ENCODE measurements around the gene FZD10. TPM values are rescaled to one million over a fixed set of nuclear protein-coding genes. Genes with fewer than 3 reads are reported as not detected.

The FZD10 gene
- polyA plus RNA-seq, 3 donors, result not detected

GRCh38 chr12:130154276-130155070, 7.8 kb upstream of the FZD10 start:
- Histone ChIP-seq H3K27me3 (ENCODE audit: control insufficient read depth in 2 of 2, insufficient read depth in 2 of 2, low read length in 2 of 2) (peaks cover 15 to 25% of the 10 kb centered on the region in 2 donors), H3K9ac (ENCODE audit: insufficient read depth, low read length, poor library complexity, severe bottlenecking) (no peak overlapping the region), H3K4me3 (replicated peaks in 1 of 3; ENCODE audit: low read depth in 2 of 3, low read length in 3 of 3) (no peak overlapping the region), H3K27ac (ENCODE audit: low read depth in 1 of 2, low read length in 2 of 2) (no peak overlapping the region), H2AFZ (ENCODE audit: insufficient read depth, low read depth, low read length, poor library complexity, severe bottlenecking) (no peak overlapping the region), H3K36me3 (replicated peaks in 1 of 2; ENCODE audit: control insufficient read depth in 1 of 2, insufficient read depth in 2 of 2, low read length in 2 of 2) (no peaks in the 10 kb centered on the region), H3K79me2 (ENCODE audit: insufficient read depth, low read length) (no peaks in the 10 kb centered on the region), H4K20me1 (ENCODE audit: insufficient read depth, low read length) (no peaks in the 10 kb centered on the region), H3K9me3 (replicated peaks in 1 of 2; ENCODE audit: control insufficient read depth in 1 of 2, insufficient read depth in 1 of 2, low read length in 2 of 2) (peaks cover 0 to 2% of the 10 kb centered on the region in 2 donors), H3K4me2 (replicated peaks; ENCODE audit: extremely low read depth, low read length, poor library complexity, severe bottlenecking) (no peak overlapping the region), H3K4me1 (ENCODE audit: control insufficient read depth in 1 of 2, insufficient read depth in 2 of 2, low read length in 2 of 2) (no peaks in the 10 kb centered on the region)
- no peak overlapping the region for H3K4me3 Mint-ChIP-seq
- peaks cover 4 to 11% (median 9%) of the 10 kb centered on the region in 3 donors for H3K27me3 Mint-ChIP-seq (ENCODE audit: low read depth in 3 of 3)
- intact Hi-C loops (cut with micrococcal nuclease), result no loop called here
- H3K4me1 Mint-ChIP-seq, result no peaks in the 10 kb centered on the region
- H3K36me3 Mint-ChIP-seq, result no peaks in the 10 kb centered on the region
- peaks cover 0 to 5% (median 0%) of the 10 kb centered on the region in 7 donors for H3K9me3 Mint-ChIP-seq
- WGBS (ENCODE audit: insufficient coverage), result 87% methylated on average over 15 of the region's 22 CpGs
- DNase-seq, result no peak
- no peak for TF ChIP-seq CTCF (IDR thresholded peaks at IDR 0.05)
- H3K27ac Mint-ChIP-seq, result peak overlapping the region in 1 of 7 donors; percentile 12

DNA sequence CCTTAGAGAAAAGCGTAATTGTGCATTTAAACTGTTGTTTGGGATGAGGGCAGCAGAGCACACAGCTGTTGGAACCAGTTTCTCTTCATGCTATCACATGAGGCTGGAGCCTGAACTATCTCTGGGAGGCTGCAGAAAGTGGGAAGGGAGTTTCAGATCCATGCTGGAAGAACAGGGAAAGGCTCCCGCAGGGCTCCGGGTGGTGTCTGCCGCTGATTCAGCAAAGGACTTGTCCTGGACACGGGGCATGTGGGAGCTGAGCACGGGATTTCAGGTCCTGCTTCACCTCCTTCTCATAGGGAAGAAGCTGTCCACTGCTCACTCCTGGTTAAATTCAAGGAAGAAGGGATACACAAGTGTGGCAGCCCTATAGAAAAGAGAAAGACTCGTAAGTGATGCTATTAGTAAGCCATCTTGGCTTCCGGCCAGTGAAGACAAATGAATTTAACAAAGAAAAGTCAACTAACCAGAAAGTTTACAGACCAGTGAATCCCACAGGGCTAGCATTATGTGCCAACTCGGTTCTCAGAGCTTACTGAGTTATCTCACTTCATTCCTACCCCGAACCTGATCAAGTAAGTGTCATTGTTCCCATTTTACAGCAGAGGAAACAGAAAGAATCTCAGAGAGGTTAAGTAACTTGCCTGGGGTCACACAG, 6.7 kb upstream of the FZD10 start:
- H3K4me3 ChIP-seq (replicated peaks in 1 of 3; ENCODE audit: low read depth in 2 of 3, low read length in 3 of 3), result no peak overlapping the region
- intact Hi-C loops (cut with micrococcal nuclease), result no loop called here
- no peak overlapping the region for H3K27ac ChIP-seq (ENCODE audit: low read depth in 1 of 2, low read length in 2 of 2)
- no peak for DNase-seq
- H3K27ac Mint-ChIP-seq, result no peak overlapping the region
- H3K79me2 ChIP-seq (ENCODE audit: insufficient read depth, low read length), result no peaks in the 10 kb centered on the region
- peaks cover 0 to 9% of the 10 kb centered on the region in 2 donors for H3K9me3 ChIP-seq (replicated peaks in 1 of 2; ENCODE audit: control insufficient read depth in 1 of 2, insufficient read depth in 1 of 2, low read length in 2 of 2)
- peaks cover 0 to 4% (median 0%) of the 10 kb centered on the region in 7 donors for H3K9me3 Mint-ChIP-seq
- H3K9ac ChIP-seq (ENCODE audit: insufficient read depth, low read length, poor library complexity, severe bottlenecking), result no peak overlapping the region
- H3K36me3 Mint-ChIP-seq, result no peaks in the 10 kb centered on the region
- H3K4me1 Mint-ChIP-seq, result no peaks in the 10 kb centered on the region
- no peaks in the 10 kb centered on the region for H3K4me1 ChIP-seq (ENCODE audit: control insufficient read depth in 1 of 2, insufficient read depth in 2 of 2, low read length in 2 of 2)
- no peaks in the 10 kb centered on the region for H4K20me1 ChIP-seq (ENCODE audit: insufficient read depth, low read length)
- peaks cover 25 to 36% of the 10 kb centered on the region in 2 donors for H3K27me3 ChIP-seq (ENCODE audit: control insufficient read depth in 2 of 2, insufficient read depth in 2 of 2, low read length in 2 of 2)
- no peak overlapping the region for H3K4me3 Mint-ChIP-seq
- no peak overlapping the region for H3K4me2 ChIP-seq (replicated peaks; ENCODE audit: extremely low read depth, low read length, poor library complexity, severe bottlenecking)
- no peak for TF ChIP-seq CTCF (IDR thresholded peaks at IDR 0.05)
- 70% methylated on average over 6 of the region's 10 CpGs for WGBS (ENCODE audit: insufficient coverage)
- no peak overlapping the region for H2AFZ ChIP-seq (ENCODE audit: insufficient read depth, low read depth, low read length, poor library complexity, severe bottlenecking)
- peaks cover 4 to 9% (median 8%) of the 10 kb centered on the region in 3 donors for H3K27me3 Mint-ChIP-seq (ENCODE audit: low read depth in 3 of 3)
- no peaks in the 10 kb centered on the region for H3K36me3 ChIP-seq (replicated peaks in 1 of 2; ENCODE audit: control insufficient read depth in 1 of 2, insufficient read depth in 2 of 2, low read length in 2 of 2)
